ENCODE measurements around the gene C19orf38.

C19orf38 gene

DNA sequence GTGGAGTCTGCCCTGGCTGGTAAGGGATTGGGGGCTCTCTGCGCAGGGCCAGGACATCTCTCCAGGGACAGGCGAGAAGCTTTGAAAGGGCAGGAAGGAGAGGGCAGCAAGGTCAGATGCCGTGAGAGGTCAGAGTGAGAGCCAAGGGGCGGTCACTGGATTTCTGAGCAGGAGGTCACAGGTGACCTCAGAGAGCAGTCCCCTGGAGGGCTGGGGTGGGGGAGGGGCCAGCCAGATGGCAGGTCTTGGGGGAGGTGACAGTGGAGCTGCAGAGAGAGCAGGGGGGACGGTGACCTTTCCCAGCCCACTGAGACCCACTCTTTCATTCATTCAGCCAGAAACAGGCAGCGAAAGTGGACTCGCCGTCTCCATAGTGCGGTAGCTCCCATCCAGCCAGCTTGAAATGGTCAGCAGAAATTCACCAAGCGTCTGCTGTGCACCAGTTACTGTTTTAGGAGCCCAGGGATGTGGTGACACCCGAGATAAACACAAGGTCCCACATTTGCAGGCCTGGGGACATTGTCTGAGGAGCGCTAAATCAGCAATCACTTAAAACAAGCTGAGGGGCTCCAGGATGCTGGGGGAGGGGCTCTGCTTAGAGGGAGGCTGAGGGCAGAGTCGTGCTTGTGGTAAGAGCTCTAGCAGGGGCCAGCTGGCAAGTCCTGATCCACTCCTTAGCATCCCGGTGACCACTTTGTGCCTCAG lies 33.3 kb downstream of the C19orf38 start:
- no peak for FAIRE-seq

DNA sequence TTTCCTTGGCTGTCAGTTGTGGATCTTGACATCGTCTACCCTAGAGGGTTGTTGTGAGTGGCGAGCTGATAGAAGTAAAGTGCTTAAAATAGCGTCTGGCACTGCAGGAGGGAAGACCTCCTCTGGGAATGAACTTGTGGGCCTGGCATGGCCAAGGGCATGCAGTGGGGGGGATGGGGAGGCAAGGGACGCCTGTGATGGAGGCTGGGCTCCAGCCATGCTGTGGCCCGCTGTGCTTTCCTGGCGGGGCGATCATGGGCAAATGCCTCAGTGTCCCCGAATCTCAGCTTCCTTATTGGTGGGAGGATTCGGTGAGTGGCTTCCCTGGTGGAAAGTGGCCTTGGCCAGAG lies 33.9 kb downstream of the C19orf38 start:
- FAIRE-seq = no peak

DNA sequence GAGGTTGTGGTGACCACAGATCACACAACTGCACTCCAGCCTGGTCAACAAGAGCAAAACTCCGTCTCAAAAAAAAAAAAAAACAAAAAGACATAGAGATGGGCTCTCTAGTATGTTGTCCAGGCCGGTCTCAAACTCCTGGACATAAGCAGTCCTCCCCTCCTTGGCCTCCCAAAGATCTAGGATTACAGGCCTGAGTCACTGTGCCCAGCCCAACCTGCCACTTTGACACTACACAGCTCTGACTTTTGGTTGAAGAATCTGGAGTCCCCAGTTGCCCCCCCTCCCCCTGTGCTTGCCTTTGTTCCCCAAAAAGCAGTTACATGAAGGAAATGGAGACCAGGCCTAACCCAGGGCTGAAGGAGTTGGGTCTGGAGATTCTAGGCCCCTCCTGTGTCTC lies 36.1 kb downstream of the C19orf38 start:
- no peak for FAIRE-seq

DNA sequence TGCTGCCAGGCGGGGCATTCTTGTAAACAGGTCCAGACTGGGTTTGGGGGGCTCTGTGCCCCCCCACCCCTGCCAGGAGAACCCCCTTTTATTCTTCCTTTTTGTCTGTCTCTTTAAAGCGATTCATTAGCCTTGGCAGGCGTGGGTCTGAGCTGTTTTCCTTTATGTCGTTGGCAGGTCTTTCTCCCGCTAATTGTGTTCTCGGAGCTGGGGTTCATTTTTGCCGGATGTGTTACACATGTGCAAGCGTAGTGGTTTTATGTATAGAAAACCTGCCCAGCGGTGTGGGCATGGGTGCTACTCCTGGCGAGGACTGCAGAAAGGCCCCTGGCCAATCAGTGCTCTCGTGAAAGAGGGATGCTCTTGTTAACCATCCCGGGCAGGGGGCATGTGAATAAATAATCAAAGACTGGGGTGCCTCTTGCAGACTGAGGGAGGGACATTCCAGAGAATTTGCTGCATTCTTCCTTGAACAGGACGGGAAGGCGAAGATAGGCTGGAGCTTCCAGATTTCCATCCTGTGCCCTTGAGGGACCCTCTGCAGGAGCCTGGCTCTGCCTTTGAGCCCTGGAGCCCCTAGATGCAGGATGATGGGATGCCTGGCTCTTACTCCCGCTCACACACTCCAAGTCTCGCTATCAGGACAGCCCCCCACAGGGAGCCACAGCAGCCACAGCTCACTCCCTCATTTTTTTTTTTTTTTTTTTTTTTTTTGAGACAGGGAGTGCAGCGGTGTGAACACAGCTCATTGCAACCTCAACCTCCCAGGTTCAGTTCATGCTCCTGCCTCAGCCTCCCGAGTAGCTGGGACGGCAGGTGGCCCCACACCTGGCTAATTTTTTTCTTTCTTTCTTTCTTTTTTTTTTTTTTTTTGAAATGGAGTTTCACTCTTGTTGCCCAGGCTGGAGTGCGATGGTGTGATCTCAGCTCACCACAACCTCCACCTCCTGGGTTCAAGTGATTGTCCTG lies 37.3 kb downstream of the C19orf38 start:
- no peak for FAIRE-seq

DNA sequence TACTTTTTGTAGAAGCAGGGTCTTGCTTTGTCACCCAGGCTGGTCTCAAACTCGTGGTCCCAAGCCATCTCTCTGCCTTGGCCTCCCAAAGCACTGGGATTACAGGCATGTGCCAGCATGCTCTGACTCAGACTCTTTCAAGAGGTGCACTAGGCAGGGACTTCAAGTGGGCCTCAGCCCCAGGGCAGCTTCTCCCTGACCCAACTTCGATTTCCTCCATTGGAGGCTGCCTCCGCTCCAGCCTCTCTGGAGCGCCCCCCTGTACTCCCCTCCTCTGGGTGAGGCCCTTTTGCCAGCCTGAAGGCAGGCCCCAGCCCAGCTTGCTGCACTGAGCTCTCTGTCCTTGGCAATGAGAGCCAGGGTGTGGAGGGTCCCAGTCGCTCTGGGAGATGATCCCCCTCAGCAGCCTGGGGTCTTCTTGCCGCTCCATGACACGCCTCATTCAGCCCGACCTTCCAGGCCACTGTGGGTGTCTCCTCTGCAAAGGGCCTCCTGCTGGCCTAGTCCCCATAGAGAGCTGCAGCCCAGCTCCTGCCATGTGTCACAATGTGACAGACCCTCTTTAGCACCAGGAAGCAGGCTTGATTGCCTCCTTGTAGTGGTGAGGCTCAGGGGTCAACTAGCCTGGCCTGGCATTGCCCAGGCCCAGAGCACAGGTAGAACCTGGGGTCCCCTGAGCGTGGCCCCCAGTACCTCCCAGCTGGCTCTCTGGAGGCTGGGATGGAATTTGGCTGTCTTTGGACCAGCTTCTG lies 39.6 kb downstream of the C19orf38 start:
- no peak for FAIRE-seq

DNA sequence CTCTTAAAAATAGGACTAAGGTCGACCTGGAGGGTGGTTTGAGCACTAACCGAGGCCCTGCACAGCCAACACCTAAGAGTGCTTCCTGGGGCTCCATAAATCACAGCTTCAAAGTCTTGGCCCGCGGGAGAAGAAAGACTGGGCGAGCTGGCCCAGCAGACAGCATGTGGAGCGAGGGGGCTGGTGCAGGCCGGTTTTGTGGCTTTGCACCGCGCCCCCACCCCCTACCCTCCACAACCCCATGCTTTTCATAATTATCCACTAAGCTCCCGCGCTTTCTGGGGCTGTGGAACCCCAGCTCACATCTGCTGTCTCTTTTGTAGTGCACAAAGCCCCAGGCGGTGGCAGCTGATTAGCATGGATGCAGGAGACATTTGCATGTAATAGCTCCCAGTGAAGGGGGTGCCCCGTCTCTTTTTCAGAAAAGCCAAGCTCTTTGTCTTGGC lies 40.2 kb downstream of the C19orf38 start:
- no peak for FAIRE-seq

DNA sequence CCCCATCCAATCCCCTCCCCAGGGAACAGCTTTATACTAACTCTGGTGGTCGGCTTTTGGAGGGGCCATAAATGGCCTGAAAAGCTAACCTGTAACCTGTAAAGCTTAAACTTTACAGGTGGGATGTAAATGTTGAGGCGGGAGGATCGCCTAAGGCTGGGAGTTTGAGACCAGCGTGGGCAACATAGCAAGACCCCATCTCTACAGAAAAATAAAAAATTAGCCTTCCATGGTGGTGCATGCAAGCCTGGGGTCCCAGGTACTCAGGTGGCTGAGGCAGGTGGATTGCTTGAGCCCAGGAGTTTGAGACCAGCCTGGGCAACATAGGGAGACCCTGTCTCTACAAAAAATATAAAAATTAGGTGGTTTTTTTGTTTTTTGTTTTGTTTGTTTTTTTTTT lies 41.7 kb downstream of the C19orf38 start:
- no peak for FAIRE-seq

DNA sequence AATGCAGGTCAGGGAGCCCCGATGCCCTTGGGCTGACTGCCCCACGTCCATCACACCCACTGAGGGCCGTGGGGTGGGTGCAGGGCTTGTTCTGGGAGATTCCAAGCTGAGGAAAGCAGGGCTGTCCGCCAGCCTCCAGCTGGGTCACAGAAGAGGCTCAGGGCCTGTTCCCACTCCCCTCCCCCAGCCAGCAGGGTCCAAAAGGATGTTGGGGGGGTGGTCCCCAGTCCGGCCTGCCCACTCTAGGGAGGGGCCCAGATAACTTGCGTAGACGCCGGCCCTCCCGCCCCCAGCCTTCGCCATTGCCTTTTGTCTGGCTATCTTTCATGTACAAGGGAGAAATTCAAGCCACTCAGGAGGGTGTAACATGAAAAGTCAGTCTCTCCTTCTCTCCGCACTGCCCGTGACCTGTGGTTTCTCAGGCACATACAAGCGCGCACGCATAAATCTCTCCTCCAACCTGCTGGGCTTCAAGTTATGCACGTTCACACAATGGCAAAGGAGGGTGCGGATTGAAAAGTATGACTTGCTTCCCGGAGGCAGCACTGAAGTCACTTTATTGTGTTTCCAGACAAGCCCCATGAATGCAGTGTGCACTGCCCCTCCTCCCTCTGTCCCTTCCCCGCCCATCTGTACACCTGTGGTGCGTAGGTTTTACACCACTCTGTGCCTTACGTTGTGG lies 43.3 kb downstream of the C19orf38 start:
- no peak for FAIRE-seq

DNA sequence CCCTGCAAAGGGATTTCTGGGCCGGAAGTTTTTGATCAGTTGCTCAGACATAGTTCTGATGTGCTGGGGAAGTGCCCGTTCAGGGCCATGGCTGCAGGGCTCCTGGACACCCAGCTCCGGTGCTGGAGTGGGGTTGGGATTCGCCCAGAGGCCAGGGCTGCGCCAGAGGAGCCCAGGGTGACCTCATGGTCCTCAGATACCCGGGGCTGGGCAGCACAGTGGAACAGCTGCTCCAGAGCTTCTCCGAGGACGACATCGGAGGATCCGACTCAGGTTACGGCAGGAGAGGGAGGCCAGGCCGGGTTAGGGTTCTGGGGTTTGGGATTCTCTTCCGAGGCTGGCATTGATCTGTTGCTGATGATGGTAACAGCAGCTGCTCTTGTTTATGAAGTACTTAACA lies 44.0 kb downstream of the C19orf38 start:
- FAIRE-seq = no peak

DNA sequence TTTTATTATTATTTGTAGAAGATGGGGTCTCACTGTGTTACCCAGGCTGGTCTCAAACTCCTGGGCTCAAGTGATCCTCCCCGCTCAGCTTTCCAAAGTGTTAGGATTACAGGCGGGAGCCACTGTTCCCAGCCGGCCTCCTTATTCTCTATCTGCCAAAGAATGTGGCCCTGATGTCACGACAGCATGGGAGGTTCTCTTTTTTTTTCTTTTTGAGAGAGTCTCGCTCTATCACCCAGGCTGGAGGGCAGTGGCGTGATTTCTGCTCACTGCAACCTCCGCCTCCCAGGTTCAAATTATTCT lies 46.6 kb downstream of the C19orf38 start:
- no peak for FAIRE-seq

DNA sequence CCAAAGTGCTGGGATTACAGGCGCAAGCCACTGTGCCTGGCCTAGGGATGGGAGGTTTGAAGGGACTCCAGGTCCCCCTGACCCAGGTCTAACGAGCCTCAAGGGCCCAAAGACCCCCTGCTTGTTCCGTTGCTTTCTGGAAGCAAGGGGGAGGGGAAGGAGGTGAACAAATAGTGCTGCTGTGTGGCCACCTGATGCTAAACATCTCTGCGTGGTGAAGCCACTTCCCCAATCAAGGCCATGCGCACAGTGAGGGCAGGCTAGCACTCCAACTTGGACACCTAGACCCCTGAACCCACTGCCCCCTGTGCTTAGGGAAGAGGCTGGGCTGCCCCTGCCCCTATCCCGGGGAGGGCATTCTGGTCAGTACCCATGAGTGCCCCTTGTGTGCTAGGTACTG lies 47.1 kb downstream of the C19orf38 start:
- no peak for FAIRE-seq

DNA sequence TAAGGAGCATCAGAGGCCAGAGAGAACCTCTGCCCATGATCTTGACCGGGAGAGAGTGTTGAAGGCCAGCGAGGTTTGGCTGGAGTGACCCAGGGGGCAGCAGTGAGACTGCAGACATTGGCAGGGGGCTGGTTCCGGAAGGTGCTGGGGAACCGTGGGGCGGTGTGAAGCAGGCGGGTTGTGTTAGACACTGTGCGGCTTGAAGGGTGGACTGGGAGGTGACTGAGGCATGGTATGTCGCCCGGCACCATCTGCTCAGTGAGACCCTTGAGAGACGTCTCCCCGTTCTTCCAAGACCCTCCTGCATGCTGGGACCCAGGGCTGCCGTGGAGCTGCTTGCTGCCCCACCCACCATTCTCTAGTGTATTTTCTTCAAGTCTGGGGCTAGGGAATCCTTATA lies 47.7 kb downstream of the C19orf38 start:
- no peak for FAIRE-seq

DNA sequence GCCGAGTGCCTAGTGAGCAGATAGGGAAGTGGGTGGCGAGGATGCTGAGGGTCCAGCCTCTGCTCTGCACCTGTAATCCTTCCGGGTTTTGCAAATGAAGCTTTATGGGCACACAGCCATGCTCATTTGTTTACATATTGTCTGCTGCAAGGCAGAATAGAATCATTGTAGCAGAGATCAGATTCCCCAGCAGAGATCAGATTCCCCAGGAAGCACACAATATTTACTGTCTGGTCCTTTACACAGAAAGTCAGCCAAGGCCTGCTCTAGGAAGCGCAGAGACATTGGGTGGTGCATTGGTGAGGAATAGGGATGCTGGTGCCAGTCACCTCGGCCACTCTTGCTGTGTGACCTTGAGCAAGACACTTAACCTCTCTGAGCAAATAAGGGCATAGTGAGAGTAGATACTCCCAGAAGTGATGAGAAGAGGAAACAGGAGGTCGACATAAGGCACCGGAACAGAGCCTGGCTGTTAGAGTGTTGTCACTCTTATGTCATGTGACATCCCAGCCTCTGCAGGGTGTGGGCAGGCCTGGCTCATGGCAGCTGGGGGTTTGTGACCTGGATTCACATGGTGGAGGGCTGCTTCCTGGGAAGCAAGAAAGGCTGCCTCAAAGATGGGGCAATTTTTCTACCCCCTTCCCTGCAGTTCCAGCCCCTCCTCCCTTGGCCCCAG lies 48.8 kb downstream of the C19orf38 start:
- no peak for FAIRE-seq

DNA sequence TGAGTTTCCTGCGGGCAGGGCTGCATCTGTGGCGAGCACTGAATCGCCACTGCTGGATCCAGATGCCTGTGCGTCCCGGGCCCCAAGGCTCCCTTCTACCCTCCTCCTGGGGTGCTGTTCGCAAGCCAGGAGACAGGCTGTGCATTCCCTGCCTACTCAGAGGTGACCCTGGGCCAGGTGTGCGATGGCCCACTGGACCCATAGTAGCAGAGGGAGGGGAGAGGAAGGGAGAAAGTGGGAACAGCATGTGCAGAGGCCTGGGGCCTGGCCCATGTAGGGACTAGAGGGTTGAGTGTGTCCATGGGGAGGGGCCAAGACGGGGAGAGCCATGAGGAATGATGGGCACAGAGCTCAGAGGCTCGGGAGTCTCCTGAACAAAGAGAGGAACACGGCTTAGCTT lies 50.4 kb downstream of the C19orf38 start:
- no peak for FAIRE-seq

DNA sequence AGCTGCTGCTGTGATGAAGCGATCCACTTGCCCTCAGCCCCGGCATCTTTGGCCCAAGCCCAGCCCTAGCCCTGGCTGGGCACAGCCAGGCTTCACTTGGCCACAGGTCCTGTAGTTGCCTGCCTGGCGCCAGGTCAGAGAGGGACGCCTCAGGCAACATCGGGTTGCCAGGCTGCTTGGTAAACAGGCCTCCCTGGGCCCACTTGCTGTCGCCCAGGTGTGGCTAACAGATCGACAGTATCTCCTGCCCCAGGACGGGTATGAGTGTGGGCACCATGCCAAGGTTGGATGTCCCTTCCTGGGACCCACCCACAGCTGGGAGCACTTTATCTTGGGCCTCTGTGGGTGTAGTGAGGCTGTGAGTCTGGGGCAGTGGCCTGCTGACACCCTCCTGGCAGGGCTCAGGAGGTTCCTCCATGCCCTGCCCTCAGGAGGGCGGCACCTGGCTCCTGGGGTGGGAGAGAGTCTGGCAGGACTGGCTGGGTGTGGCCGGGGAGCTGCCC lies 51.0 kb downstream of the C19orf38 start:
- no peak for FAIRE-seq

DNA sequence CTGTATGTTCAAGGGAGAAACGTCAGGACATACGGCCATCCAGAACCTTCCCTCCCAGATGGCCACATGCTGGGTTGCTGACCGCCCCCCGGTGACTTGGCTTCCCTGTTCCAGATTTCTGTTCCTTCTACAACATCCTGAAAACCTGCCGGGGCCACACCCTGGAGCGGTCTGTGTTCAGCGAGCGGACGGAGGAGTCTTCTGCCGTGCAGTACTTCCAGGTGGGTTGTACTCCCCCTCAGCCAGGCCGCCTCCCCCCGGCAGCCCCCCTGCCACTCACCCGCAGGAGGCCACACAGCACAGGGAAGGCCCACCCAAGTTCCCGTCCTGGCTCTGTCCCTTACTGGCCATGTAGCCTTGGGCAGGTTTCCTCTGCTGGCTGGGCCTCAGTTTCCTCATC lies 59.7 kb downstream of the C19orf38 start:
- no peak for FAIRE-seq

DNA sequence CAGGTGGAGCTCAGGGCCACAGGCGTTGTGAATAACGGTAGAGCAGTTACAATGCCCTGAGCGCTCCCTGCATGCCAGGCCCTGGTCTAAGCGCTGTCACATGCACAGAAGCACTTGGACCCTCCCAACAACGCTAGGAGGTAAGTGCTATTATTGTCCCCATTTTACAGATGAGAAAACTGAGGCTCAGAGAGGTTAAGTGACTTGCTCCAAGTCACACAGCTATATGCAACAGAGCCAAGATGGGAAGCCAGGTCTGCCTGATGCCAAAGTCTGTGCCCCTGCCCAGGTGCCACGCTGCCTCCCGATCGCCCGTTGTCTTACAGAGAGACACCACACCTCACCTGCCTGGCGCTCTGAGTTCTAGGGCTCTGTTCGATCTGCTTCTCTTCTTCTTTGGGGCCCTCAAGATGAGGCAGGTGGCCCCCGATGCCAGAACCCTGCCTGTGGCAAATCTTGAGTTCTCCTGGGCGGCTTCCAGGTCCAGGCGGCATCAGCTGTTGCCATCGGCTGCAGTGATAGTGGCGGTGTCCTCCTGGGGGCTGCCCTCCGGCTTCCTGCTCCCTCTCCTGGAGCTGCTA lies 60.3 kb downstream of the C19orf38 start:
- no peak for FAIRE-seq

DNA sequence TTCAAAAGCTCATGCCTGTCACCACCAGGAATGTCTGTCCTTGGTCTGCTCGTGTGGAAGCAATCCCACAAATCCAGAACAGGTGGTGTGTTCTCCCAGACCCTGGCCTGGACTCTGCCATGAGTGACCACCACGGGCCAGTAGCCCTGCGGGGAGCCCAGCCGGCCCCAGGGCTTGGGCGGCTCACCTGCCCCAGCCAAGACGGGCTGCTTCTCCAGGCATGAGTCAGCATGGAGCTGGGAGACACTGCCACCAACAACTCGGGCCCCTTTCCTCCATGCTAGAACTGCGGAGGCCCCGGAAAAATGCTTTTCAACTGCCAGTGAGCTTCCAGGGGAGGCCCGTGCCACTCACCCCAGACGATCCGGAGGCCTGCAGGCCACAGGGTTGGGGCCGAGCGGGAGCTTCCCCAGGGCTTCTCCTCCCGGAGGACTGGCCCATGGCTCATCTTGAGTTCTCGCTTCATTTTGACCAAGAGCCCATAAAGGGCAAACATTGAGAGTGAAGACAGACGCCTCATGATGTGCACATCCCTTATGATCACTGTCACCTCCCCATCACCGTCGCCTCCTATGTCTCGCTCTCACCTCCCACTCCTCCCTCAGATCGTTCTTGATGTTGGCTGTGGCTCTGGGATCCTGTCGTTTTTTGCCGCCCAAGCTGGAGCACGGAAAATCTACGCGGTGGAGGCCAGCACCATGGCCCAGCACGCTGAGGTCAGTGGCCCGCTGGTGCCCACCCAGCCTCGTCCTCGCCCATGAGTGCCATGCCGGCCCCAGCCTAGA lies 63.6 kb downstream of the C19orf38 start:
- FAIRE-seq = no peak

DNA sequence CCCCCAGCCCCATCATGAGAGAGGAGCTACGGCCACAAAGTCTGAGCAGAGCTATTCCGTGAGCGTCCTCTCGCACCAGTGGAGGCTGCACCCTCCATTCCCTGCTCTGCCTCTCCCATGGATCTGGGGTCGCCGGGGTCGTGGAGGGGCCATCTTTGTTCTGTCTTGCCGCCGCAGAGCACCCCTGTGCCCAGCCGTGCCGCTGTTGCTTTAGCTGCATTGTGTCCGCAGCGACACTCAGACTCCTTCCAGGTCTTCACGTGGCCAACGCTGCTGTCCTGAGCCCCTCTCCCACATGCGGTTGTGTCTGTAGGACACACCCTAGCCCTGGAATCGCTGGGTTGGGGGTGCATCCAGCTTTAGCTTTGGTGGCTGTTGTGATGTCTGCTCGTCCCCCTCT lies 64.4 kb downstream of the C19orf38 start:
- FAIRE-seq = no peak

DNA sequence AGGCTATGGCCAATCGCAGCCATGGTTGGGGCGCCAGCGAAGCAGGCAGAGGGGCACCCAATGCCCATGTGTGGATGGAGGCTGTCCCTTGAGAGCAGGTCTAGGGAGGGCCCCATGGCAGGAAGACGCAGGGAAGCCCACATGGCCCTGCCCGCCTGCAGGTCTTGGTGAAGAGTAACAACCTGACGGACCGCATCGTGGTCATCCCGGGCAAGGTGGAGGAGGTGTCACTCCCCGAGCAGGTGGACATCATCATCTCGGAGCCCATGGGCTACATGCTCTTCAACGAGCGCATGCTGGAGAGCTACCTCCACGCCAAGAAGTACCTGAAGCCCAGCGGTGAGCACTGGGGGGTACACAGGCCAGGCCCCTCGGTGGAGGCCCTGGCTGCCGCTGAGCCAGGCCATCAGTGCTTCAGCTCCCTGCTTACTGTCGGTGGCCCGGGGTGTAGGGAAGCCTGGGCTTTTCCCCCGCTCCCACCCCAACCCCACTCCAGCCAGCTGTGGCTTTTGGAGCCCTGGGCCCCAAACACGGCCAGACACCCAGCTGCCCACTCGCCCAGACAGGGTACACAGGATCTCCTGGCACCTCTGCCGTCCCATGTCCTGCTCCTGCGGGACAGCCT lies 65.6 kb downstream of the C19orf38 start:
- FAIRE-seq = no peak

All from A204.1 (cell line).